WI38 (cell line): ENCODE data around the gene MROH2A.
A peak's percentile ranks its signal among the peaks of the same experiment; 100 is the strongest.
"Not testable (repeated sequence)": the region's sequence is repeated elsewhere in the genome, so short reads cannot be mapped to it uniquely, and the experiment has no call there.

Source experiments
- H3K4me3 ChIP-seq: 2 replicates; pipeline ENCODE4 v1.5.1; 2011; ENCODE audit warnings: low read depth, mild to moderate bottlenecking, control low read depth, low read length
- CTCF ChIP-seq: IDR thresholded peaks from 2 replicates; pipeline ENCODE4 v1.5.1; 2012; ENCODE audit warnings: low read depth, mild to moderate bottlenecking, control low read depth, low read length

The MROH2A gene

GRCh38 chr2:233865838-233866237 lies 87.7 kb downstream of the MROH2A start:
- H3K4me3 ChIP-seq: no peak overlapping the region

GRCh38 chr2:233866479-233866878 lies 88.3 kb downstream of the MROH2A start:
- TF ChIP-seq CTCF: no peak

More at GRCh38 chr2:233865838-233866237, 87.7 kb downstream of the MROH2A start:
- 0 out of 2 replicates have a peak, but pooled peaks have one; percentile 14 for TF ChIP-seq CTCF

GRCh38 chr2:233867993-233868532 lies 89.9 kb downstream of the MROH2A start, which contains the start of gene MSL3B:
MSL3B (minus strand) TSS chr2:233868386.
- peak within 1 kb of the TSS; percentile 27; the same call in 1 of the 2 replicates for H3K4me3 ChIP-seq

More at GRCh38 chr2:233866479-233866878, 88.3 kb downstream of the MROH2A start:
- H3K4me3 ChIP-seq: no peak overlapping the region

GRCh38 chr2:233871432-233871831 lies 93.3 kb downstream of the MROH2A start:
- no peak for TF ChIP-seq CTCF
- no peak overlapping the region for H3K4me3 ChIP-seq

More at GRCh38 chr2:233867993-233868532, 89.9 kb downstream of the MROH2A start, which contains the start of gene MSL3B:
- no peak for TF ChIP-seq CTCF

GRCh38 chr2:233872125-233872524 lies 94.0 kb downstream of the MROH2A start:
- H3K4me3 ChIP-seq: not testable (repeated sequence)

GRCh38 chr2:233882353-233882752 lies 104.2 kb downstream of the MROH2A start:
- TF ChIP-seq CTCF: no peak
- no peak overlapping the region for H3K4me3 ChIP-seq
